H1 (cell line): Measurements from ENCODE around the gene ABCG1. TPM values are rescaled to one million over a fixed set of nuclear protein-coding genes. Genes with fewer than 3 reads are reported as not detected.
A peak's percentile ranks its signal among the peaks of the same experiment; 100 is the strongest.

ENCODE experiments used
- CTCF ChIA-PET: fragments of 300-600 bp; sonication (Branson Sonifier 250); formaldehyde crosslinking; loops from one replicate; lab custom pipeline; 2021; ENCODE audit not compliant: partially characterized antibody; lab: Charles Lee
- POLR2A ChIA-PET: fragments of 300-600 bp; sonication (Branson Sonifier 250); formaldehyde crosslinking; loops from one replicate; lab custom pipeline; 2021; ENCODE audit warnings: inconsistent platforms; ENCODE audit not compliant: partially characterized antibody; lab: Charles Lee
- DNase-seq, 2 experiments: peaks; one replicate each; pipeline versions ENCODE4 v3.0.0 to v3.0.0-alpha.2; 2010 to 2022; ENCODE audit warnings: low spot score in 2 of 2, low read depth in 1 of 2, mixed read lengths in 1 of 2
- FAIRE-seq: peaks from 2 replicates; lab custom pipeline; 2011; peaks lifted over from hg19 to GRCh38; lab: Jason Lieb, UNC
- H2AFZ ChIP-seq: 2 replicates; pipeline ENCODE4 v1.8.1; 2012; ENCODE audit warnings: low read length, inconsistent platforms
- H2AK5ac ChIP-seq: 2 replicates; pipeline ENCODE4 v1.6.1; 2013; ENCODE audit warnings: low read depth, low read length
- H2BK120ac ChIP-seq: replicated peaks from 2 replicates; pipeline ENCODE3; 2013; ENCODE audit warnings: low read depth, low read length, inconsistent platforms
- H2BK12ac ChIP-seq: 2 replicates; pipeline ENCODE4 v1.6.1; 2013; ENCODE audit warnings: low read depth, low read length
- H2BK15ac ChIP-seq: 2 replicates; pipeline ENCODE4 v1.6.1; 2013; ENCODE audit warnings: low read length
- H2BK20ac ChIP-seq: 2 replicates; pipeline ENCODE4 v1.6.1; 2013; ENCODE audit warnings: low read length
- H2BK5ac ChIP-seq: 2 replicates; pipeline ENCODE4 v1.6.1; 2013; ENCODE audit warnings: low read depth, low read length
- H3K14ac ChIP-seq: 2 replicates; pipeline ENCODE4 v1.6.1; 2013; ENCODE audit warnings: inconsistent platforms; ENCODE audit not compliant: insufficient read length
- H3K18ac ChIP-seq: 2 replicates; pipeline ENCODE4 v1.6.1; 2013; ENCODE audit warnings: low read length; ENCODE audit errors: extremely low read depth
- H3K23ac ChIP-seq: 2 replicates; pipeline ENCODE4 v1.6.1; 2013; ENCODE audit warnings: inconsistent platforms; ENCODE audit not compliant: insufficient read length
- H3K23me2 ChIP-seq: 2 replicates; pipeline ENCODE4 v1.6.1; 2013; ENCODE audit warnings: low read depth, low read length
- H3K27ac ChIP-seq: 2 replicates; pipeline ENCODE4 v1.6.1; 2011; ENCODE audit warnings: low read depth, low read length, inconsistent platforms
- H3K27me3 ChIP-seq, 4 experiments: replicated peaks in 1 of 4; 1 replicate in 1 of 4; 2 replicates in 3 of 4; pipeline versions ENCODE4 v1.6.1 to v1.8.1; 2011 to 2013; ENCODE audit warnings: low read length in 3 of 4, mild to moderate bottlenecking in 3 of 4, inconsistent platforms in 2 of 4, mixed read lengths in 2 of 4, moderate library complexity in 1 of 4; ENCODE audit not compliant: control insufficient read depth in 3 of 4, insufficient read depth in 3 of 4; ENCODE audit errors: extremely low read depth in 1 of 4
- H3K36me3 ChIP-seq, 4 experiments: 2 replicates each; pipeline versions ENCODE4 v1.6.1 to v1.8.1; 2011 to 2013; ENCODE audit warnings: mild to moderate bottlenecking in 4 of 4, low read length in 3 of 4, moderate library complexity in 2 of 4, control low read depth in 1 of 4, inconsistent platforms in 1 of 4; ENCODE audit not compliant: insufficient read depth in 4 of 4, control insufficient read depth in 2 of 4
- H3K4ac ChIP-seq: replicated peaks from 2 replicates; pipeline ENCODE3; 2013; ENCODE audit warnings: low read length, low read depth, mixed read lengths, inconsistent platforms; ENCODE audit not compliant: insufficient read length
- H3K4me1 ChIP-seq, 4 experiments: replicated peaks in 1 of 4; 1 replicate in 1 of 4; 2 replicates in 3 of 4; pipeline versions ENCODE4 v1.6.1 to v1.8.1; 2011 to 2013; ENCODE audit warnings: low read length in 3 of 4, inconsistent platforms in 2 of 4, mixed read lengths in 1 of 4; ENCODE audit not compliant: insufficient read depth in 4 of 4, control insufficient read depth in 3 of 4
- H3K4me2 ChIP-seq, 2 experiments: 2 replicates each; pipeline versions ENCODE4 v1.6.1 to v1.8.1; 2011 to 2013; ENCODE audit warnings: low read depth in 2 of 2, low read length in 2 of 2, control low read depth in 1 of 2, inconsistent platforms in 1 of 2, mild to moderate bottlenecking in 1 of 2; ENCODE audit not compliant: insufficient read depth in 1 of 2
- H3K4me3 ChIP-seq, 4 experiments: fragments of 200-600, 300-600 bp in 1 of 4; sonication (generic), shearing (Covaris generic), sonication (Bioruptor Twin) in 1 of 4; 2 replicates each; pipeline versions ENCODE4 v1.5.1 to v1.8.1; 2011 to 2016; ENCODE audit warnings: low read length in 4 of 4, low read depth in 3 of 4, control low read depth in 2 of 4, inconsistent platforms in 2 of 4, mild to moderate bottlenecking in 2 of 4, mixed read lengths in 1 of 4, moderate library complexity in 1 of 4; ENCODE audit not compliant: insufficient read depth in 2 of 4; ENCODE audit errors: extremely low read depth in 1 of 4
- H3K56ac ChIP-seq: replicated peaks from 2 replicates; pipeline ENCODE3; 2013; ENCODE audit warnings: low read depth, mild to moderate bottlenecking, mixed read lengths, low read length, inconsistent platforms; ENCODE audit not compliant: insufficient read length
- H3K79me1 ChIP-seq: 2 replicates; pipeline ENCODE4 v1.6.1; 2013; ENCODE audit warnings: low read depth, low read length, control low read depth
- H3K79me2 ChIP-seq, 2 experiments: 2 replicates each; pipeline versions ENCODE4 v1.6.1 to v1.8.1; 2012 to 2013; ENCODE audit warnings: low read length in 2 of 2, mild to moderate bottlenecking in 2 of 2, inconsistent platforms in 1 of 2; ENCODE audit not compliant: insufficient read depth in 2 of 2, control insufficient read depth in 1 of 2
- H3K9ac ChIP-seq, 4 experiments: replicated peaks in 1 of 4; 1 replicate in 1 of 4; 2 replicates in 3 of 4; pipeline versions ENCODE4 v1.6.1 to v1.8.1; 2011 to 2013; ENCODE audit warnings: low read depth in 3 of 4, low read length in 3 of 4, control low read depth in 2 of 4, mild to moderate bottlenecking in 2 of 4, moderate library complexity in 2 of 4, inconsistent platforms in 1 of 4; ENCODE audit errors: extremely low read depth in 1 of 4
- H3K9me3 ChIP-seq, 2 experiments: 2 replicates each; pipeline versions ENCODE4 v1.6.1 to v1.8.1; 2012 to 2013; ENCODE audit warnings: mild to moderate bottlenecking in 2 of 2, moderate library complexity in 2 of 2, control low read depth in 1 of 2, inconsistent platforms in 1 of 2, low read depth in 1 of 2, low read length in 1 of 2, mixed read lengths in 1 of 2; ENCODE audit not compliant: insufficient read depth in 2 of 2
- H4K20me1 ChIP-seq, 2 experiments: replicated peaks in 1 of 2; 2 replicates each; pipeline versions ENCODE3 to v1.8.1; 2011 to 2013; ENCODE audit warnings: inconsistent platforms in 2 of 2, low read length in 2 of 2, mild to moderate bottlenecking in 1 of 2; ENCODE audit not compliant: insufficient read depth in 2 of 2, control insufficient read depth in 1 of 2
- H4K5ac ChIP-seq: 2 replicates; pipeline ENCODE4 v1.6.1; 2013; ENCODE audit warnings: low read length, low read depth, mixed read lengths, inconsistent platforms; ENCODE audit not compliant: insufficient read length
- H4K8ac ChIP-seq: 2 replicates; pipeline ENCODE4 v1.8.0; 2013; ENCODE audit warnings: mild to moderate bottlenecking, moderate library complexity, low read length, inconsistent platforms; ENCODE audit not compliant: insufficient read depth; ENCODE audit errors: extremely low read depth
- H4K91ac ChIP-seq: replicated peaks from 2 replicates; pipeline ENCODE3; 2013; ENCODE audit warnings: low read length, mixed read lengths, inconsistent platforms; ENCODE audit not compliant: insufficient read length
- CHD1 ChIP-seq: IDR thresholded peaks from 2 replicates; pipeline ENCODE4 v1.6.1; 2012; ENCODE audit warnings: low read depth, low read length, improper control_type of control experiment
- EP300 ChIP-seq, 2 experiments: IDR thresholded peaks; 1 replicate in 1 of 2; 2 replicates in 1 of 2; pipeline ENCODE4 v1.6.1; 2011 to 2012; ENCODE audit warnings: low read depth in 2 of 2, low read length in 2 of 2, mild to moderate bottlenecking in 2 of 2, borderline replicate concordance in 1 of 2, inconsistent platforms in 1 of 2, moderate library complexity in 1 of 2
- KDM1A ChIP-seq: fragments of 200-600, 300-600 bp; sonication (generic); IDR thresholded peaks from 2 replicates; pipeline ENCODE4 v1.7.1; 2016; ENCODE audit warnings: mild to moderate bottlenecking, low read length, borderline replicate concordance
- RFX5 ChIP-seq: IDR thresholded peaks from 2 replicates; pipeline ENCODE4 v1.6.1; 2011; ENCODE audit warnings: low read depth, low read length, improper control_type of control experiment, borderline replicate concordance
- WGBS, 2 experiments: shearing (Covaris generic) in 1 of 2; methylation state at CpG; one replicate each; pipeline versions ENCODE4 v1.1.6 to v1.1.7; 2013 to 2015; ENCODE audit warnings: low lambda C conversion rate in 2 of 2, mixed read lengths in 2 of 2, inconsistent platforms in 1 of 2, low coverage in 1 of 2, missing lambda C conversion rate in 1 of 2; ENCODE audit not compliant: insufficient replicate concordance in 2 of 2, insufficient coverage in 1 of 2, insufficient read length in 1 of 2; ENCODE audit errors: extremely low coverage in 1 of 2, missing lambda C conversion rate in 1 of 2; 5-methylcytosine and 5-hydroxymethylcytosine counted together
- polyA plus RNA-seq, 7 experiments: library from polyadenylated mRNA; depleted of rRNA in 3 of 7; stranded (reverse) in 5 of 7; unstranded in 2 of 7; fragments of >200 nt in 5 of 7; fragments of 200-250 nt in 2 of 7; gene quantifications; 1 replicate in 5 of 7; 2 replicates in 1 of 7; 4 replicates in 1 of 7; pipeline versions ENCODE4 v1.2.1 to v1.2.3, GENCODE V29; 2011 to 2013; ENCODE audit warnings: missing spikeins in 2 of 7, mixed read lengths in 2 of 7
- total RNA-seq: library from RNA; stranded (reverse); fragmentation: NEBNext Ultra II Directional; extraction: Animal tissue kit (Norgen Biotek cat#: 25700); gene quantifications from 2 replicates; pipeline ENCODE4 v1.2.1, GENCODE V29; 2021

ABCG1 gene
- total and polyA plus RNA-seq, 2 of the 8 experiments (the other 6 are each of a cell fraction or from before 2014, with no cell fraction given), result 2.1 to 4.0 TPM

DNA sequence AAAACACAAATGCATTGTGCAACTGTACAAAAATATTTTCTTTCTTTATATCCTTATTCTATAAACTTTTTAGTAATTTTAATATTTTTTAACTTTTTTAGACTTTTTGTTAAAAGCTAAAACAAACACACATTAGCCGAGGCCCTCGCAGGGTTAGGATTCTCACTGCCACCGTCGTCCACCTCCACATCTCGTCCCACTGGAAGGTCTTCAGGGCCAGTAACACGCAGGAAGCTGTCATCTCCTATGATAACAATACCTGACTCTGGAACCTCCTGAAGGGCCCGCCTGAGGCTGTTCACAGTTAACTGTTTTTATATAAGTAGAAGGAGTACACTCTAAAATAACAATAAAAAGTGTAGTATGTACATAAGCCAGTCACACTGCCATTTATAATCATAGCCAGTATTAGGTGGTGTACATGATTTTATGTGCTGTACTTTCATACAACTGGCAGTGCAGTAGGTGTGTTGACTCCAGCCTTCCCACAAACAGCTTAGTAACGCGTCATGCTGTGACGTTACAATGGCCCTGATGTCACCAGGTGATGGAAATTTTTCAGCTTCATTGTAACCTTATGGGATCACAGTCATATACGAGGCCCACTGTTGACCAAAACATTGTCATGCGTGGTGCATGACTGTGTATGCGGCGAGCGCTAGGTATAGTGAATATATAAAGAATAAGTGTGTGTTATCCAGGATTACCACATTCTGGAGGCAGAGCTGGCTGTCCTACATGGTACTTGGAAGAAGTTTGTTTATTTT is 123.0 kb downstream of the ABCG1 start:
- Histone ChIP-seq H2BK5ac (no peak overlapping the region), H3K9me3 (no peaks in the 10 kb centered on the region), H3K56ac (no peak overlapping the region), H2BK20ac (no peak overlapping the region), H3K27me3 (no peaks in the 10 kb centered on the region), H2AK5ac (no peak overlapping the region), H3K9ac (no peak overlapping the region), H4K5ac (no peak overlapping the region), H2AFZ (no peak overlapping the region), H3K27ac (no peak overlapping the region), H2BK15ac (no peak overlapping the region), H2BK12ac (no peak overlapping the region), H3K4ac (no peak overlapping the region), H3K79me2 (no peaks in the 10 kb centered on the region), H4K8ac (no peak overlapping the region), H3K4me1 (peaks cover 0 to 5% (median 3%) of the 10 kb centered on the region in 4 experiments; a peak in 4 of 7 replicates), H4K20me1 (no peaks in the 10 kb centered on the region), H3K23me2 (no peaks in the 10 kb centered on the region), H3K4me2 (no peak overlapping the region), H3K18ac (no peak overlapping the region), H2BK120ac (no peak overlapping the region), H3K23ac (no peak overlapping the region), H3K4me3 (no peak overlapping the region), H4K91ac (no peak overlapping the region), H3K79me1 (no peaks in the 10 kb centered on the region), H3K36me3 (no peaks in the 10 kb centered on the region), H3K14ac (no peak overlapping the region)
- WGBS, 2 experiments, result 95% methylated on average over 15 of the region's 15 CpGs; no CpG with 5 or more reads in 1 of the 2 experiments
- DNase-seq (peak in 1 of 2 experiments; percentile 19), FAIRE-seq (no peak)
- ChIA-PET POLR2A (no interaction called here), CTCF (interaction anchor here (0.6 to 11.6 kb wide), 6 partner anchors 26 to 305 kb away, joined by 3 to 137 read pairs (median 4); partner anchors contain the start of gene TFF3)
- TF ChIP-seq KDM1A (no peak), RFX5 (no peak), CHD1 (no peak), EP300 (IDR thresholded peaks at IDR 0.05; ENCODE audit: borderline replicate concordance in 1 of 2, low read depth in 2 of 2, low read length in 2 of 2) (no peak)
